Stimulated activated CD8-positive, alpha-beta memory T cell treated with anti-CD3 and anti-CD28 coated beads, Interleukin-7, amount 100 ng/mL, for 4 hours (primary cell): ENCODE data around the gene ZSWIM6.

Experiments
- DNase-seq, 2 donors: peaks; one replicate each; pipeline ENCODE4 v3.0.0-alpha.2; 2020; ENCODE audit warnings: low read depth in 2 of 2

ZSWIM6 gene

GRCh38 chr5:61538722-61539501, 206.9 kb downstream of the ZSWIM6 start:
- DNase-seq: no peak

- DNase-seq: no peak
Measured at GRCh38 chr5:61549530-61549929, 217.5 kb downstream of the ZSWIM6 start.

GRCh38 chr5:61551637-61552313, 219.7 kb downstream of the ZSWIM6 start:
- DNase-seq: no peak

GRCh38 chr5:61559146-61559545, 227.1 kb downstream of the ZSWIM6 start:
- DNase-seq: no peak

GRCh38 chr5:61559722-61560121, 227.7 kb downstream of the ZSWIM6 start:
- DNase-seq: no peak

- no peak for DNase-seq
Measured at GRCh38 chr5:61563401-61563800, 231.3 kb downstream of the ZSWIM6 start.

GRCh38 chr5:61567337-61567736, 235.3 kb downstream of the ZSWIM6 start:
- no peak for DNase-seq

- no peak for DNase-seq
Measured at GRCh38 chr5:61569353-61569752, 237.3 kb downstream of the ZSWIM6 start.

GRCh38 chr5:61570767-61571166, 238.7 kb downstream of the ZSWIM6 start:
- DNase-seq: no peak

GRCh38 chr5:61572959-61573358, 240.9 kb downstream of the ZSWIM6 start:
- DNase-seq: no peak

- no peak for DNase-seq
Measured at GRCh38 chr5:61575103-61575502, 243.0 kb downstream of the ZSWIM6 start.

GRCh38 chr5:61575581-61575980, 243.5 kb downstream of the ZSWIM6 start:
- DNase-seq: no peak

- DNase-seq: no peak
Measured at GRCh38 chr5:61576556-61576955, 244.5 kb downstream of the ZSWIM6 start.

- DNase-seq: no peak
Measured at GRCh38 chr5:61578858-61579503, 246.9 kb downstream of the ZSWIM6 start.

GRCh38 chr5:61582205-61582820, 250.3 kb downstream of the ZSWIM6 start:
- no peak for DNase-seq

GRCh38 chr5:61582887-61583286, 250.8 kb downstream of the ZSWIM6 start:
- DNase-seq: no peak

GRCh38 chr5:61586096-61587084, 254.3 kb downstream of the ZSWIM6 start:
- no peak for DNase-seq

- DNase-seq: no peak
Measured at GRCh38 chr5:61587125-61587524, 255.1 kb downstream of the ZSWIM6 start.

GRCh38 chr5:61588216-61588615, 256.2 kb downstream of the ZSWIM6 start:
- no peak for DNase-seq

- no peak for DNase-seq
Measured at GRCh38 chr5:61589946-61590345, 257.9 kb downstream of the ZSWIM6 start.

- DNase-seq: no peak
Measured at GRCh38 chr5:61590473-61590872, 258.4 kb downstream of the ZSWIM6 start.
